SU-DHL-6 (cell line): ENCODE data around the gene HTT.

Source experiments
- EZH2phosphoT487 ChIP-seq: fragments of 200-600 bp; sonication (generic), shearing (Covaris generic); conservative IDR thresholded peaks from 2 replicates; pipeline ENCODE4 v1.6.1; 2018; ENCODE audit warnings: mild to moderate bottlenecking, antibody characterized with exemption, low read length, moderate library complexity, mixed read lengths
- TF ChIP-seq, protein P1 (sequence below): fragments of 200-600 bp; sonication (generic); IDR thresholded peaks from one replicate; pipeline ENCODE4 v1.5.1; 2017; ENCODE audit warnings: antibody characterized with exemption, mild to moderate bottlenecking, low read length, moderate library complexity; ENCODE audit not compliant: insufficient read depth, poor library complexity, severe bottlenecking

DNA sequence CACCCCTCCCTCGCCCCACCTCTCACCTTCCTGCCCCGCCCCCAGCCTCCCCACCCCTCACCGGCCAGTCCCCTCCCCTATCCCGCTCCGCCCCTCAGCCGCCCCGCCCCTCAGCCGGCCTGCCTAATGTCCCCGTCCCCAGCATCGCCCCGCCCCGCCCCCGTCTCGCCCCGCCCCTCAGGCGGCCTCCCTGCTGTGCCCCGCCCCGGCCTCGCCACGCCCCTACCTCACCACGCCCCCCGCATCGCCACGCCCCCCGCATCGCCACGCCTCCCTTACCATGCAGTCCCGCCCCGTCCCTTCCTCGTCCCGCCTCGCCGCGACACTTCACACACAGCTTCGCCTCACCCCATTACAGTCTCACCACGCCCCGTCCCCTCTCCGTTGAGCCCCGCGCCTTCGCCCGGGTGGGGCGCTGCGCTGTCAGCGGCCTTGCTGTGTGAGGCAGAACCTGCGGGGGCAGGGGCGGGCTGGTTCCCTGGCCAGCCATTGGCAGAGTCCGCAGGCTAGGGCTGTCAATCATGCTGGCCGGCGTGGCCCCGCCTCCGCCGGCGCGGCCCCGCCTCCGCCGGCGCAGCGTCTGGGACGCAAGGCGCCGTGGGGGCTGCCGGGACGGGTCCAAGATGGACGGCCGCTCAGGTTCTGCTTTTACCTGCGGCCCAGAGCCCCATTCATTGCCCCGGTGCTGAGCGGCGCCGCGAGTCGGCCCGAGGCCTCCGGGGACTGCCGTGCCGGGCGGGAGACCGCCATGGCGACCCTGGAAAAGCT is at the start of gene HTT, which contains the start of gene HTT-AS:
- TF ChIP-seq, protein P1, sequence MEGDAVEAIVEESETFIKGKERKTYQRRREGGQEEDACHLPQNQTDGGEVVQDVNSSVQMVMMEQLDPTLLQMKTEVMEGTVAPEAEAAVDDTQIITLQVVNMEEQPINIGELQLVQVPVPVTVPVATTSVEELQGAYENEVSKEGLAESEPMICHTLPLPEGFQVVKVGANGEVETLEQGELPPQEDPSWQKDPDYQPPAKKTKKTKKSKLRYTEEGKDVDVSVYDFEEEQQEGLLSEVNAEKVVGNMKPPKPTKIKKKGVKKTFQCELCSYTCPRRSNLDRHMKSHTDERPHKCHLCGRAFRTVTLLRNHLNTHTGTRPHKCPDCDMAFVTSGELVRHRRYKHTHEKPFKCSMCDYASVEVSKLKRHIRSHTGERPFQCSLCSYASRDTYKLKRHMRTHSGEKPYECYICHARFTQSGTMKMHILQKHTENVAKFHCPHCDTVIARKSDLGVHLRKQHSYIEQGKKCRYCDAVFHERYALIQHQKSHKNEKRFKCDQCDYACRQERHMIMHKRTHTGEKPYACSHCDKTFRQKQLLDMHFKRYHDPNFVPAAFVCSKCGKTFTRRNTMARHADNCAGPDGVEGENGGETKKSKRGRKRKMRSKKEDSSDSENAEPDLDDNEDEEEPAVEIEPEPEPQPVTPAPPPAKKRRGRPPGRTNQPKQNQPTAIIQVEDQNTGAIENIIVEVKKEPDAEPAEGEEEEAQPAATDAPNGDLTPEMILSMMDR: no peak
- TF ChIP-seq EZH2phosphoT487: no peak
